Left colon (tissue), 2 donors: ENCODE results near the gene TPSB2. TPM values are rescaled to one million over a fixed set of nuclear protein-coding genes. Genes with fewer than 3 reads are reported as not detected.
"Not testable (repeated sequence)": the region's sequence is repeated elsewhere in the genome, so short reads cannot be mapped to it uniquely, and the experiment has no call there.

Experiments used
- ATAC-seq: fragments of 200-7000 bp; cut with Tn5 transposase; one replicate; pipeline ENCODE4 v1.9.1; 2020; ENCODE audit warnings: mild to moderate bottlenecking, moderate library complexity
- DNase-seq, 2 donors: peaks; one replicate each; pipeline ENCODE4 v3.0.0-alpha.2; 2020
- intact Hi-C, 2 donors: fragments of 100-400 bp; cut with DNase I in 1 of 2; cut with micrococcal nuclease in 1 of 2; formaldehyde crosslinking; loops; one replicate each; pipeline versions ENCODE4 v1.11.2 to v1.14.0; 2022; cut with DNase I, micrococcal nuclease
- total RNA-seq, 2 donors: library from RNA; stranded (reverse); fragmentation: NEBNext Ultra II Directional; extraction: Animal tissue kit (Norgen Biotek cat#: 25700); gene quantifications; one replicate each; pipeline ENCODE4 v1.2.1, GENCODE V29; 2021
- donor health status: DM: no; HTN: no; CAD: no.
- donor health status: DM: yes; HTN: yes; CAD: no.

The TPSB2 gene
- total RNA-seq, 2 donors from 2014 or later, result 6.4 to 18.6 TPM

- intact Hi-C loops, result no loop called here
- no peak for ATAC-seq
- no peak for DNase-seq
Measured at GRCh38 chr16:1212616-1213194, 17.3 kb downstream of the TPSB2 start.

- no peak for ATAC-seq
- DNase-seq, result no peak
- intact Hi-C loops, result no loop called here
Measured at GRCh38 chr16:1211451-1212268, 18.3 kb downstream of the TPSB2 start.

- intact Hi-C loops, result no loop called here
Measured at GRCh38 chr16:1210461-1210860, 19.5 kb downstream of the TPSB2 start.

GRCh38 chr16:1209081-1209480 is 20.9 kb downstream of the TPSB2 start:
- DNase-seq (no peak), ATAC-seq (no peak)
- intact Hi-C loops, result no loop called here

More at GRCh38 chr16:1210461-1210860, 19.5 kb downstream of the TPSB2 start:
- ATAC-seq (no peak), DNase-seq (no peak)

- intact Hi-C loops, result no loop called here
- no peak for ATAC-seq
- DNase-seq, result no peak
Measured at GRCh38 chr16:1208239-1208830, 21.6 kb downstream of the TPSB2 start.

GRCh38 chr16:1206786-1207185 is 23.2 kb downstream of the TPSB2 start:
- no peak for DNase-seq
- ATAC-seq, result no peak
- intact Hi-C loops, result no loop called here

GRCh38 chr16:1206326-1206725 is 23.7 kb downstream of the TPSB2 start:
- intact Hi-C loops, result no loop called here

GRCh38 chr16:1204933-1205332 is 25.1 kb downstream of the TPSB2 start:
- intact Hi-C loops, result no loop called here
- DNase-seq (no peak), ATAC-seq (no peak)

More at GRCh38 chr16:1206326-1206725, 23.7 kb downstream of the TPSB2 start:
- ATAC-seq (no peak), DNase-seq (no peak)

- DNase-seq, result no peak
- intact Hi-C loops, result no loop called here
- ATAC-seq, result no peak
Measured at GRCh38 chr16:1202274-1202673, 27.7 kb downstream of the TPSB2 start.

GRCh38 chr16:1201444-1201843 is 28.5 kb downstream of the TPSB2 start:
- intact Hi-C loops, result no loop called here
- ATAC-seq (no peak), DNase-seq (no peak)

GRCh38 chr16:1200014-1200627 is 29.9 kb downstream of the TPSB2 start:
- DNase-seq, result no peak
- intact Hi-C loops, result no loop called here
- ATAC-seq, result no peak

GRCh38 chr16:1199347-1200013 is 30.5 kb downstream of the TPSB2 start:
- no peak for ATAC-seq
- no peak for DNase-seq
- intact Hi-C loops, result loop anchor here in 1 of 2 donors (10.0 kb wide), 1 partner anchor 85 kb away; no protein-coding TSS in a partner anchor

GRCh38 chr16:1198671-1199346 is 31.2 kb downstream of the TPSB2 start:
- intact Hi-C loops, result loop anchor here in 1 of 2 donors (10.0 kb wide), 1 partner anchor 84 kb away; no protein-coding TSS in a partner anchor
- ATAC-seq, result not testable (repeated sequence)

GRCh38 chr16:1198194-1198593 is 31.8 kb downstream of the TPSB2 start:
- DNase-seq (no peak), ATAC-seq (no peak)
- intact Hi-C loops, result loop anchor here in 1 of 2 donors (10.0 kb wide), 1 partner anchor 83 kb away; no protein-coding TSS in a partner anchor

More at GRCh38 chr16:1198671-1199346, 31.2 kb downstream of the TPSB2 start:
- DNase-seq, result not testable (repeated sequence)

- DNase-seq, result no peak
- intact Hi-C loops, result loop anchor here in 1 of 2 donors (10.0 kb wide), 1 partner anchor 83 kb away; no protein-coding TSS in a partner anchor
- ATAC-seq, result no peak
Measured at GRCh38 chr16:1197237-1197866, 32.6 kb downstream of the TPSB2 start.

- ATAC-seq (peak; percentile 7), DNase-seq (no peak)
- intact Hi-C loops, result loop anchor here in 1 of 2 donors (10.0 kb wide), 1 partner anchor 82 kb away; no protein-coding TSS in a partner anchor
Measured at GRCh38 chr16:1196494-1196893, 33.5 kb downstream of the TPSB2 start.

- intact Hi-C loops, result loop anchor here in 1 of 2 donors (10.0 kb wide), 1 partner anchor 81 kb away; no protein-coding TSS in a partner anchor
- no peak for ATAC-seq
- no peak for DNase-seq
Measured at GRCh38 chr16:1195393-1195666, 34.7 kb downstream of the TPSB2 start.
